ENCODE results near the gene ALK.

DNA sequence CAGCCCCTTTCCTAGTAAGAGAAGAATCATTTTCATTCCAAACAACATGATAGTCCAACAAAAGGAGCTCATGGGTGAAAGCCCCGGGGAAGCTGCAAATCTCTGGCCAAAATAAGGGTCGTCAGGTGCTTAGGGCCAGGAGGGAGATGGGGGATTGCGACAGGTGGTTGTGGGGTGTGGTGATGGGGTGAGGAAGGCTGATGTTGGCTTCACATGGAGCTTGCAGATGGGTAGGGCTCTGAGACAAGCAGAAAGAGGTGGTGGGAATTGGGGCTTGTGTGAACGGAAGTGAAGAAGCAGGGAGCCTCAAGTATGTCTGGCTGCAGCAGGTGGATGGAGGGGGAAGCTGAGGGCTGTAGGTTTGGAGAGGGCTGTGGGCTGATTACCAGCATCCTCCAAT, 680.0 kb downstream of the ALK start:
- TF ChIP-seq, protein P1, sequence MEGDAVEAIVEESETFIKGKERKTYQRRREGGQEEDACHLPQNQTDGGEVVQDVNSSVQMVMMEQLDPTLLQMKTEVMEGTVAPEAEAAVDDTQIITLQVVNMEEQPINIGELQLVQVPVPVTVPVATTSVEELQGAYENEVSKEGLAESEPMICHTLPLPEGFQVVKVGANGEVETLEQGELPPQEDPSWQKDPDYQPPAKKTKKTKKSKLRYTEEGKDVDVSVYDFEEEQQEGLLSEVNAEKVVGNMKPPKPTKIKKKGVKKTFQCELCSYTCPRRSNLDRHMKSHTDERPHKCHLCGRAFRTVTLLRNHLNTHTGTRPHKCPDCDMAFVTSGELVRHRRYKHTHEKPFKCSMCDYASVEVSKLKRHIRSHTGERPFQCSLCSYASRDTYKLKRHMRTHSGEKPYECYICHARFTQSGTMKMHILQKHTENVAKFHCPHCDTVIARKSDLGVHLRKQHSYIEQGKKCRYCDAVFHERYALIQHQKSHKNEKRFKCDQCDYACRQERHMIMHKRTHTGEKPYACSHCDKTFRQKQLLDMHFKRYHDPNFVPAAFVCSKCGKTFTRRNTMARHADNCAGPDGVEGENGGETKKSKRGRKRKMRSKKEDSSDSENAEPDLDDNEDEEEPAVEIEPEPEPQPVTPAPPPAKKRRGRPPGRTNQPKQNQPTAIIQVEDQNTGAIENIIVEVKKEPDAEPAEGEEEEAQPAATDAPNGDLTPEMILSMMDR (IDR thresholded peaks at IDR 0.05; ENCODE audit: low read depth, low read length) = no peak
- TF ChIP-seq, protein P2, sequence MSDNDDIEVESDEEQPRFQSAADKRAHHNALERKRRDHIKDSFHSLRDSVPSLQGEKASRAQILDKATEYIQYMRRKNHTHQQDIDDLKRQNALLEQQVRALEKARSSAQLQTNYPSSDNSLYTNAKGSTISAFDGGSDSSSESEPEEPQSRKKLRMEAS (IDR thresholded peaks at IDR 0.05; ENCODE audit: low read depth, low read length) = no peak
- TF ChIP-seq POLR2A (IDR thresholded peaks at IDR 0.05; ENCODE audit: extremely low read depth, insufficient read length) (no peak), MYC (IDR thresholded peaks at IDR 0.05; ENCODE audit: low read depth, low read length) (no peak)

Data from NB4 (cell line).